ENCODE measurements around the gene DPP10. TPM values are rescaled to one million over a fixed set of nuclear protein-coding genes. Genes with fewer than 3 reads are reported as not detected.

Gene DPP10
- total and polyA plus RNA-seq, 10 of the 15 experiments (the other 5 are each of a cell fraction or from before 2014, with no cell fraction given), result not detected

DNA sequence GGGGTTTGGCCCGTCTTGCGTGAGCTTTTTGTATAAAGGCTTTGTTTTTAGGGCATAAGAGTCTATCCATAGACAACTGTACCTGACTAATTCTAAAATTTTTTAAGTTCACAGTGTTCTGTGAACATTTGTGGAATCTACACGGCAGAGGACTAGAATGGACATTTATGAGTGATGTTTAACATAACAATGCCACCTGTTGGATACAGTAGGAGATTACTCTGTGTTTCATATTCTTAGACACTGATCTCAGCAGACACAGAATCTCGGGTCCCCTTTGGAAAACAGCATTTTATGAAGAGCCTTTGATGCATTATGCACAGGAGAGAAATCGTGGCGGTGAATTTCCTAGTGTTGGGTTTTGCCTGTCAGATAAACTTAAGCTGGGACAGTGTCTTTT lies 752.2 kb downstream of the DPP10 start:
- Histone ChIP-seq H3K9me3 (replicated peaks; ENCODE audit: control insufficient read depth, insufficient read depth, low read length) (no peaks in the 10 kb centered on the region), H3K4me3 (no peak overlapping the region), H3K36me3 (ENCODE audit: control insufficient read depth in 2 of 2, insufficient read depth in 2 of 2, low read length in 1 of 2) (no peaks in the 10 kb centered on the region), H3K79me2 (ENCODE audit: control insufficient read depth, insufficient read depth, low read length) (no peaks in the 10 kb centered on the region), H3K27me3 (replicated peaks in 1 of 2; ENCODE audit: control insufficient read depth in 2 of 2, insufficient read depth in 2 of 2, low read length in 1 of 2) (no peaks in the 10 kb centered on the region), H3K4me1 (ENCODE audit: control insufficient read depth, insufficient read depth, low read length) (no peaks in the 10 kb centered on the region), H3K4me2 (ENCODE audit: control insufficient read depth, insufficient read depth) (no peak overlapping the region), H3K27ac (ENCODE audit: control insufficient read depth, insufficient read depth) (no peak overlapping the region), H2AFZ (ENCODE audit: control insufficient read depth, low read depth, low read length) (no peak overlapping the region), H4K20me1 (ENCODE audit: control insufficient read depth, insufficient read depth) (no peaks in the 10 kb centered on the region), H3K9ac (ENCODE audit: control insufficient read depth, insufficient read depth, low read length) (no peak overlapping the region)
- RAD21 ChIA-PET (ENCODE audit: unreplicated experiment), result no interaction called here
- no peak for TF ChIP-seq SREBF1 (IDR thresholded peaks at IDR 0.05; ENCODE audit: low read length)
- TF ChIP-seq, protein P1, sequence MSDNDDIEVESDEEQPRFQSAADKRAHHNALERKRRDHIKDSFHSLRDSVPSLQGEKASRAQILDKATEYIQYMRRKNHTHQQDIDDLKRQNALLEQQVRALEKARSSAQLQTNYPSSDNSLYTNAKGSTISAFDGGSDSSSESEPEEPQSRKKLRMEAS (IDR thresholded peaks at IDR 0.05; ENCODE audit: low read depth, low read length), result no peak
- TF ChIP-seq CBX5 (IDR thresholded peaks at IDR 0.05; ENCODE audit: low read depth), result no peak
- no peak for TF ChIP-seq FOXK2 (IDR thresholded peaks at IDR 0.05)
- no peak for TF ChIP-seq TAF1 (IDR thresholded peaks at IDR 0.05; ENCODE audit: borderline replicate concordance, low read depth, low read length)
- no peak for TF ChIP-seq CBFB (IDR thresholded peaks at IDR 0.05; ENCODE audit: low read depth)
- no peak for TF ChIP-seq ZNF207 (IDR thresholded peaks at IDR 0.05; ENCODE audit: borderline replicate concordance)
- TF ChIP-seq, protein P2, sequence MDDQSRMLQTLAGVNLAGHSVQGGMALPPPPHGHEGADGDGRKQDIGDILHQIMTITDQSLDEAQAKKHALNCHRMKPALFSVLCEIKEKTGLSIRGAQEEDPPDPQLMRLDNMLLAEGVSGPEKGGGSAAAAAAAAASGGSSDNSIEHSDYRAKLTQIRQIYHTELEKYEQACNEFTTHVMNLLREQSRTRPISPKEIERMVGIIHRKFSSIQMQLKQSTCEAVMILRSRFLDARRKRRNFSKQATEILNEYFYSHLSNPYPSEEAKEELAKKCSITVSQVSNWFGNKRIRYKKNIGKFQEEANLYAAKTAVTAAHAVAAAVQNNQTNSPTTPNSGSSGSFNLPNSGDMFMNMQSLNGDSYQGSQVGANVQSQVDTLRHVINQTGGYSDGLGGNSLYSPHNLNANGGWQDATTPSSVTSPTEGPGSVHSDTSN (IDR thresholded peaks at IDR 0.05; ENCODE audit: insufficient replicate concordance, low read depth, low read length), result no peak
- BruUV-seq (replicated peaks), result no TSS peak
- ATAC-seq (no peak), FAIRE-seq (no peak), DNase-seq (ENCODE audit: low read depth, low spot score) (no peak)
- POLR2A ChIA-PET, result no interaction called here
- 38% methylated on average over 6 of the region's 6 CpGs for WGBS (ENCODE audit: insufficient coverage, insufficient replicate concordance, low lambda C conversion rate, missing lambda C conversion rate)
- intact Hi-C loops (cut with micrococcal nuclease; ENCODE audit: unreplicated experiment), result no loop called here
- SMC1A ChIA-PET (ENCODE audit: uncharacterized antibody, unreplicated experiment), result no interaction called here
- in situ Hi-C loops (cut with MboI), result no loop called here
- CTCF ChIA-PET, result interaction anchor here (1.0 kb wide), 1 partner anchor 14 kb away, joined by 3 read pairs; no protein-coding TSS in a partner anchor

DNA sequence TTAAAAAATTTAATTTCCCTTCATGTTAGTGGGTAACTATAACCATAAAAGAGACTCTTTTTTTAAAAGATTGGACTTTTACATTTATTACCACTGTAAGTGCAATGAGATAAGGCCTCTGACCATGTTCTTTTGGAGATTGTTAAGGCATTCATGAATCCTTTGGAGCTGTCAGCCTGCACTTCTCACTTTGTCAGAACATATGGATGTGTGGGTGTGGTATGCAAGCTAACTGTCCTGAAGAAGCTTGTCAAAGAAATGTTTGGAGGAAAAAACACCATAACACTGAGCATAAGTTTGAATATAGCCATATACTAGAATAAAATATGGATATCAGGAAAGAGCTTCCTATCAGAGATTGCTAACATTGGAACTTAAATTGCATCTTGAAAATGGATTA lies 754.1 kb downstream of the DPP10 start:
- no peak overlapping the region for H3K9ac ChIP-seq (ENCODE audit: control insufficient read depth, insufficient read depth, low read length)
- no peak overlapping the region for H3K27ac ChIP-seq (ENCODE audit: control insufficient read depth, insufficient read depth)
- FAIRE-seq (no peak), ATAC-seq (no peak), DNase-seq (ENCODE audit: low read depth, low spot score) (no peak)
- H3K27me3 ChIP-seq (replicated peaks in 1 of 2; ENCODE audit: control insufficient read depth in 2 of 2, insufficient read depth in 2 of 2, low read length in 1 of 2), result no peaks in the 10 kb centered on the region
- CTCF ChIA-PET, result interaction anchor here (0.5 kb wide), 1 partner anchor 9 kb away, joined by 5 read pairs; no protein-coding TSS in a partner anchor
- H3K79me2 ChIP-seq (ENCODE audit: control insufficient read depth, insufficient read depth, low read length), result no peaks in the 10 kb centered on the region
- H2AFZ ChIP-seq (ENCODE audit: control insufficient read depth, low read depth, low read length), result no peak overlapping the region
- in situ Hi-C loops (cut with MboI) (no loop called here), intact Hi-C loops (cut with micrococcal nuclease; ENCODE audit: unreplicated experiment) (no loop called here)
- no peaks in the 10 kb centered on the region for H3K4me1 ChIP-seq (ENCODE audit: control insufficient read depth, insufficient read depth, low read length)
- SMC1A ChIA-PET (ENCODE audit: uncharacterized antibody, unreplicated experiment), result no interaction called here
- H3K4me2 ChIP-seq (ENCODE audit: control insufficient read depth, insufficient read depth), result no peak overlapping the region
- H3K9me3 ChIP-seq (replicated peaks; ENCODE audit: control insufficient read depth, insufficient read depth, low read length), result no peaks in the 10 kb centered on the region
- no peaks in the 10 kb centered on the region for H4K20me1 ChIP-seq (ENCODE audit: control insufficient read depth, insufficient read depth)
- H3K36me3 ChIP-seq (ENCODE audit: control insufficient read depth in 2 of 2, insufficient read depth in 2 of 2, low read length in 1 of 2), result no peaks in the 10 kb centered on the region
- POLR2A ChIA-PET, result no interaction called here
- H3K4me3 ChIP-seq, result no peak overlapping the region
- no TSS peak for BruUV-seq (replicated peaks)
- RAD21 ChIA-PET (ENCODE audit: unreplicated experiment), result no interaction called here
- no peak for TF ChIP-seq TCF7 (IDR thresholded peaks at IDR 0.05; ENCODE audit: borderline replicate concordance)
- no peak for TF ChIP-seq RAD21 (IDR thresholded peaks at IDR 0.05; ENCODE audit: insufficient read depth, low read depth, low read length)
- no peak for TF ChIP-seq RELB (IDR thresholded peaks at IDR 0.05; ENCODE audit: low read depth)
- TF ChIP-seq, protein P3, sequence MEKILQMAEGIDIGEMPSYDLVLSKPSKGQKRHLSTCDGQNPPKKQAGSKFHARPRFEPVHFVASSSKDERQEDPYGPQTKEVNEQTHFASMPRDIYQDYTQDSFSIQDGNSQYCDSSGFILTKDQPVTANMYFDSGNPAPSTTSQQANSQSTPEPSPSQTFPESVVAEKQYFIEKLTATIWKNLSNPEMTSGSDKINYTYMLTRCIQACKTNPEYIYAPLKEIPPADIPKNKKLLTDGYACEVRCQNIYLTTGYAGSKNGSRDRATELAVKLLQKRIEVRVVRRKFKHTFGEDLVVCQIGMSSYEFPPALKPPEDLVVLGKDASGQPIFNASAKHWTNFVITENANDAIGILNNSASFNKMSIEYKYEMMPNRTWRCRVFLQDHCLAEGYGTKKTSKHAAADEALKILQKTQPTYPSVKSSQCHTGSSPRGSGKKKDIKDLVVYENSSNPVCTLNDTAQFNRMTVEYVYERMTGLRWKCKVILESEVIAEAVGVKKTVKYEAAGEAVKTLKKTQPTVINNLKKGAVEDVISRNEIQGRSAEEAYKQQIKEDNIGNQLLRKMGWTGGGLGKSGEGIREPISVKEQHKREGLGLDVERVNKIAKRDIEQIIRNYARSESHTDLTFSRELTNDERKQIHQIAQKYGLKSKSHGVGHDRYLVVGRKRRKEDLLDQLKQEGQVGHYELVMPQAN (conservative IDR thresholded peaks at IDR 0.05), result no peak

Data from GM12878 (cell line).